ENCODE data around the gene KCTD7. TPM values are rescaled to one million over a fixed set of nuclear protein-coding genes. Genes with fewer than 3 reads are reported as not detected.
"Not testable (repeated sequence)": the region's sequence is repeated elsewhere in the genome, so short reads cannot be mapped to it uniquely, and the experiment has no call there.

Gene KCTD7
- total and polyA plus RNA-seq, 9 donors: 10.1 to 19.1 (median 18.1) TPM

- Histone ChIP-seq H3K4me1 (ENCODE audit: control insufficient read depth, insufficient read depth, low read length) (peaks cover 14% of the 10 kb centered on the region), H3K27ac (ENCODE audit: low read length) (peak overlapping the region; percentile 96), H3K4me3 (ENCODE audit: low read length) (peak overlapping the region; percentile 97)
- WGBS (ENCODE audit: insufficient coverage): under 1% methylated on average over 29 of the region's 35 CpGs
- H3K9me3 ChIP-seq (replicated peaks; ENCODE audit: control insufficient read depth, low read depth, low read length); H3K27me3 ChIP-seq (ENCODE audit: control insufficient read depth, insufficient read depth, low read length); H3K36me3 ChIP-seq (ENCODE audit: control insufficient read depth, insufficient read depth, low read length): not testable (repeated sequence)
- DNase-seq: peak; percentile 22
Observed at GRCh38 chr7:66591058-66591798, 37.5 kb upstream of the KCTD7 start.

- peak; percentile 97 for DNase-seq
- WGBS (ENCODE audit: insufficient coverage): under 1% methylated on average over 60 of the region's 83 CpGs
- Histone ChIP-seq H3K4me1 (ENCODE audit: control insufficient read depth, insufficient read depth, low read length) (peaks cover 14% of the 10 kb centered on the region), H3K27me3 (ENCODE audit: control insufficient read depth, insufficient read depth, low read length) (no peaks in the 10 kb centered on the region), H3K36me3 (ENCODE audit: control insufficient read depth, insufficient read depth, low read length) (no peaks in the 10 kb centered on the region), H3K9me3 (replicated peaks; ENCODE audit: control insufficient read depth, low read depth, low read length) (no peaks in the 10 kb centered on the region), H3K4me3 (ENCODE audit: low read length) (peak overlapping the region; percentile 97), H3K27ac (ENCODE audit: low read length) (peak overlapping the region; percentile 96)
Observed at GRCh38 chr7:66591799-66592596, 36.7 kb upstream of the KCTD7 start.

- not testable (repeated sequence) for H3K9me3 ChIP-seq (replicated peaks; ENCODE audit: control insufficient read depth, low read depth, low read length); H3K36me3 ChIP-seq (ENCODE audit: control insufficient read depth, insufficient read depth, low read length); DNase-seq; H3K27me3 ChIP-seq (ENCODE audit: control insufficient read depth, insufficient read depth, low read length)
- peaks cover 14% of the 10 kb centered on the region for H3K4me1 ChIP-seq (ENCODE audit: control insufficient read depth, insufficient read depth, low read length)
- H3K27ac ChIP-seq (ENCODE audit: low read length): peak overlapping the region; percentile 96
- peak overlapping the region; percentile 97 for H3K4me3 ChIP-seq (ENCODE audit: low read length)
- 44% methylated on average over 1 of the region's 4 CpGs for WGBS (ENCODE audit: insufficient coverage)
Observed at GRCh38 chr7:66592597-66593146, 36.0 kb upstream of the KCTD7 start.

GRCh38 chr7:66594082-66594481 is 34.6 kb upstream of the KCTD7 start:
- H3K4me3 ChIP-seq (ENCODE audit: low read length); DNase-seq; H3K9me3 ChIP-seq (replicated peaks; ENCODE audit: control insufficient read depth, low read depth, low read length); H3K27me3 ChIP-seq (ENCODE audit: control insufficient read depth, insufficient read depth, low read length); H3K36me3 ChIP-seq (ENCODE audit: control insufficient read depth, insufficient read depth, low read length); H3K27ac ChIP-seq (ENCODE audit: low read length): not testable (repeated sequence)
- 100% methylated on average over 1 of the region's 8 CpGs for WGBS (ENCODE audit: insufficient coverage)
- H3K4me1 ChIP-seq (ENCODE audit: control insufficient read depth, insufficient read depth, low read length): peaks cover 14% of the 10 kb centered on the region

- no peak for DNase-seq
- no peaks in the 10 kb centered on the region for H3K9me3 ChIP-seq (replicated peaks; ENCODE audit: control insufficient read depth, low read depth, low read length)
- no peak overlapping the region for H3K4me3 ChIP-seq (ENCODE audit: low read length)
- H3K27me3 ChIP-seq (ENCODE audit: control insufficient read depth, insufficient read depth, low read length): no peaks in the 10 kb centered on the region
- peaks cover 3% of the 10 kb centered on the region for H3K4me1 ChIP-seq (ENCODE audit: control insufficient read depth, insufficient read depth, low read length)
- H3K36me3 ChIP-seq (ENCODE audit: control insufficient read depth, insufficient read depth, low read length): no peaks in the 10 kb centered on the region
- no peak overlapping the region for H3K27ac ChIP-seq (ENCODE audit: low read length)
- 60% methylated on average over 2 of the region's 2 CpGs for WGBS (ENCODE audit: insufficient coverage)
Observed at GRCh38 chr7:66597461-66597860, 31.2 kb upstream of the KCTD7 start.

GRCh38 chr7:66602159-66602558 is 26.5 kb upstream of the KCTD7 start:
- no peak for DNase-seq
- Histone ChIP-seq H3K4me3 (ENCODE audit: low read length) (no peak overlapping the region), H3K27me3 (ENCODE audit: control insufficient read depth, insufficient read depth, low read length) (no peaks in the 10 kb centered on the region), H3K9me3 (replicated peaks; ENCODE audit: control insufficient read depth, low read depth, low read length) (no peaks in the 10 kb centered on the region), H3K36me3 (ENCODE audit: control insufficient read depth, insufficient read depth, low read length) (no peaks in the 10 kb centered on the region), H3K27ac (ENCODE audit: low read length) (no peak overlapping the region), H3K4me1 (ENCODE audit: control insufficient read depth, insufficient read depth, low read length) (no peaks in the 10 kb centered on the region)
- 83% methylated on average over 1 of the region's 3 CpGs for WGBS (ENCODE audit: insufficient coverage)

GRCh38 chr7:66604198-66604597 is 24.5 kb upstream of the KCTD7 start:
- no peak for DNase-seq
- H3K4me1 ChIP-seq (ENCODE audit: control insufficient read depth, insufficient read depth, low read length): no peaks in the 10 kb centered on the region
- H3K27me3 ChIP-seq (ENCODE audit: control insufficient read depth, insufficient read depth, low read length): no peaks in the 10 kb centered on the region

GRCh38 chr7:66606540-66607291 is 22.0 kb upstream of the KCTD7 start:
- DNase-seq; H3K27ac ChIP-seq (ENCODE audit: low read length); H3K9me3 ChIP-seq (replicated peaks; ENCODE audit: control insufficient read depth, low read depth, low read length); H3K36me3 ChIP-seq (ENCODE audit: control insufficient read depth, insufficient read depth, low read length); H3K27me3 ChIP-seq (ENCODE audit: control insufficient read depth, insufficient read depth, low read length); H3K4me3 ChIP-seq (ENCODE audit: low read length); H3K4me1 ChIP-seq (ENCODE audit: control insufficient read depth, insufficient read depth, low read length): not testable (repeated sequence)
- 86% methylated on average over 24 of the region's 34 CpGs for WGBS (ENCODE audit: insufficient coverage)

More at GRCh38 chr7:66604198-66604597, 24.5 kb upstream of the KCTD7 start:
- Histone ChIP-seq H3K4me3 (ENCODE audit: low read length) (no peak overlapping the region), H3K9me3 (replicated peaks; ENCODE audit: control insufficient read depth, low read depth, low read length) (no peaks in the 10 kb centered on the region), H3K36me3 (ENCODE audit: control insufficient read depth, insufficient read depth, low read length) (no peaks in the 10 kb centered on the region), H3K27ac (ENCODE audit: low read length) (no peak overlapping the region)
- no CpG with 5 or more reads among the region's 1 CpG for WGBS (ENCODE audit: insufficient coverage)

GRCh38 chr7:66609176-66609575 is 19.5 kb upstream of the KCTD7 start:
- H3K27me3 ChIP-seq (ENCODE audit: control insufficient read depth, insufficient read depth, low read length): no peaks in the 10 kb centered on the region
- no peaks in the 10 kb centered on the region for H3K9me3 ChIP-seq (replicated peaks; ENCODE audit: control insufficient read depth, low read depth, low read length)
- DNase-seq: no peak
- 32% methylated on average over 3 of the region's 3 CpGs for WGBS (ENCODE audit: insufficient coverage)
- no peaks in the 10 kb centered on the region for H3K36me3 ChIP-seq (ENCODE audit: control insufficient read depth, insufficient read depth, low read length)
- no peak overlapping the region for H3K27ac ChIP-seq (ENCODE audit: low read length)
- no peaks in the 10 kb centered on the region for H3K4me1 ChIP-seq (ENCODE audit: control insufficient read depth, insufficient read depth, low read length)
- no peak overlapping the region for H3K4me3 ChIP-seq (ENCODE audit: low read length)

- not testable (repeated sequence) for H3K27me3 ChIP-seq (ENCODE audit: control insufficient read depth, insufficient read depth, low read length); DNase-seq; H3K36me3 ChIP-seq (ENCODE audit: control insufficient read depth, insufficient read depth, low read length); H3K9me3 ChIP-seq (replicated peaks; ENCODE audit: control insufficient read depth, low read depth, low read length); H3K4me1 ChIP-seq (ENCODE audit: control insufficient read depth, insufficient read depth, low read length); H3K4me3 ChIP-seq (ENCODE audit: low read length); H3K27ac ChIP-seq (ENCODE audit: low read length)
- 94% methylated on average over 26 of the region's 33 CpGs for WGBS (ENCODE audit: insufficient coverage)
Observed at GRCh38 chr7:66614596-66614995, 14.1 kb upstream of the KCTD7 start.

Measured in muscle of leg (tissue), 11 donors.